DND-41 (cell line): ENCODE results near the gene OXGR1.

ENCODE experiments used
- ATAC-seq: fragments of 200-7000 bp; cut with Tn5 transposase; 3 replicates; pipeline ENCODE4 v1.9.1; 2021; ENCODE audit warnings: low read depth; ENCODE audit not compliant: insufficient read depth
- DNase-seq: peaks from one replicate; pipeline ENCODE4 v3.0.0-alpha.2; 2020
- H2AFZ ChIP-seq: 2 replicates; pipeline ENCODE4 v1.6.0; 2012; ENCODE audit warnings: low read depth, low read length
- H3K27ac ChIP-seq: 2 replicates; pipeline ENCODE4 v1.5.1; 2012; ENCODE audit warnings: low read length, inconsistent platforms
- H3K27me3 ChIP-seq: fragments of 200-600 bp; sonication (generic); 2 replicates; pipeline ENCODE4 v1.6.0; 2012; ENCODE audit warnings: low read length, mild to moderate bottlenecking, inconsistent platforms; ENCODE audit not compliant: insufficient read depth, poor library complexity
- H3K36me3 ChIP-seq: 2 replicates; pipeline ENCODE4 v1.5.1; 2012; ENCODE audit warnings: low read length, inconsistent platforms; ENCODE audit not compliant: insufficient read depth
- H3K4me1 ChIP-seq: 2 replicates; pipeline ENCODE4 v1.5.1; 2012; ENCODE audit warnings: mild to moderate bottlenecking, low read length; ENCODE audit not compliant: insufficient read depth
- H3K4me2 ChIP-seq: 2 replicates; pipeline ENCODE4 v1.6.0; 2012; ENCODE audit warnings: mild to moderate bottlenecking, moderate library complexity, low read length, inconsistent platforms; ENCODE audit not compliant: insufficient read depth
- H3K4me3 ChIP-seq, 2 experiments: fragments of 200-600 bp in 1 of 2; shearing (Covaris generic) in 1 of 2; 2 replicates each; pipeline ENCODE4 v1.5.1; 2012 to 2016; ENCODE audit warnings: inconsistent platforms in 2 of 2, low read length in 2 of 2, mild to moderate bottlenecking in 2 of 2, low read depth in 1 of 2, moderate library complexity in 1 of 2
- H3K79me2 ChIP-seq: 2 replicates; pipeline ENCODE4 v1.6.0; 2012; ENCODE audit warnings: low read length, inconsistent platforms; ENCODE audit not compliant: insufficient read depth
- H3K9ac ChIP-seq: 2 replicates; pipeline ENCODE4 v1.6.0; 2012; ENCODE audit warnings: low read depth, mild to moderate bottlenecking, inconsistent platforms, low read length, moderate library complexity
- H3K9me3 ChIP-seq: 2 replicates; pipeline ENCODE4 v1.5.1; 2012; ENCODE audit warnings: low read length, moderate library complexity, mild to moderate bottlenecking, inconsistent platforms; ENCODE audit not compliant: insufficient read depth, severe bottlenecking
- H4K20me1 ChIP-seq: 2 replicates; pipeline ENCODE4 v1.6.0; 2012; ENCODE audit warnings: low read length; ENCODE audit not compliant: insufficient read depth
- EZH2 ChIP-seq: IDR thresholded peaks from 3 replicates; pipeline ENCODE4 v1.6.1; 2012; ENCODE audit warnings: borderline replicate concordance, low read depth, mild to moderate bottlenecking, moderate library complexity, low read length, inconsistent platforms; ENCODE audit not compliant: severe bottlenecking
- TF ChIP-seq, protein P1 (sequence below): IDR thresholded peaks from 2 replicates; pipeline ENCODE4 v1.5.1; 2012; ENCODE audit warnings: borderline replicate concordance, low read length, moderate library complexity, mild to moderate bottlenecking; ENCODE audit not compliant: poor library complexity, severe bottlenecking; ENCODE audit errors: extremely low read depth

The OXGR1 gene

GRCh38 chr13:97004886-97005285, 10.6 kb upstream of the OXGR1 start:
- Histone ChIP-seq H3K27me3 (no peaks in the 10 kb centered on the region), H3K27ac (no peak overlapping the region), H3K9ac (no peak overlapping the region), H3K9me3 (no peaks in the 10 kb centered on the region), H3K4me2 (no peak overlapping the region), H3K79me2 (no peaks in the 10 kb centered on the region), H3K36me3 (no peaks in the 10 kb centered on the region), H3K4me3 (no peak overlapping the region), H2AFZ (no peak overlapping the region), H4K20me1 (no peaks in the 10 kb centered on the region), H3K4me1 (no peaks in the 10 kb centered on the region)
- TF ChIP-seq, protein P1, sequence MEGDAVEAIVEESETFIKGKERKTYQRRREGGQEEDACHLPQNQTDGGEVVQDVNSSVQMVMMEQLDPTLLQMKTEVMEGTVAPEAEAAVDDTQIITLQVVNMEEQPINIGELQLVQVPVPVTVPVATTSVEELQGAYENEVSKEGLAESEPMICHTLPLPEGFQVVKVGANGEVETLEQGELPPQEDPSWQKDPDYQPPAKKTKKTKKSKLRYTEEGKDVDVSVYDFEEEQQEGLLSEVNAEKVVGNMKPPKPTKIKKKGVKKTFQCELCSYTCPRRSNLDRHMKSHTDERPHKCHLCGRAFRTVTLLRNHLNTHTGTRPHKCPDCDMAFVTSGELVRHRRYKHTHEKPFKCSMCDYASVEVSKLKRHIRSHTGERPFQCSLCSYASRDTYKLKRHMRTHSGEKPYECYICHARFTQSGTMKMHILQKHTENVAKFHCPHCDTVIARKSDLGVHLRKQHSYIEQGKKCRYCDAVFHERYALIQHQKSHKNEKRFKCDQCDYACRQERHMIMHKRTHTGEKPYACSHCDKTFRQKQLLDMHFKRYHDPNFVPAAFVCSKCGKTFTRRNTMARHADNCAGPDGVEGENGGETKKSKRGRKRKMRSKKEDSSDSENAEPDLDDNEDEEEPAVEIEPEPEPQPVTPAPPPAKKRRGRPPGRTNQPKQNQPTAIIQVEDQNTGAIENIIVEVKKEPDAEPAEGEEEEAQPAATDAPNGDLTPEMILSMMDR, result no peak
- no peak for TF ChIP-seq EZH2
- ATAC-seq (no peak), DNase-seq (no peak)

DNA sequence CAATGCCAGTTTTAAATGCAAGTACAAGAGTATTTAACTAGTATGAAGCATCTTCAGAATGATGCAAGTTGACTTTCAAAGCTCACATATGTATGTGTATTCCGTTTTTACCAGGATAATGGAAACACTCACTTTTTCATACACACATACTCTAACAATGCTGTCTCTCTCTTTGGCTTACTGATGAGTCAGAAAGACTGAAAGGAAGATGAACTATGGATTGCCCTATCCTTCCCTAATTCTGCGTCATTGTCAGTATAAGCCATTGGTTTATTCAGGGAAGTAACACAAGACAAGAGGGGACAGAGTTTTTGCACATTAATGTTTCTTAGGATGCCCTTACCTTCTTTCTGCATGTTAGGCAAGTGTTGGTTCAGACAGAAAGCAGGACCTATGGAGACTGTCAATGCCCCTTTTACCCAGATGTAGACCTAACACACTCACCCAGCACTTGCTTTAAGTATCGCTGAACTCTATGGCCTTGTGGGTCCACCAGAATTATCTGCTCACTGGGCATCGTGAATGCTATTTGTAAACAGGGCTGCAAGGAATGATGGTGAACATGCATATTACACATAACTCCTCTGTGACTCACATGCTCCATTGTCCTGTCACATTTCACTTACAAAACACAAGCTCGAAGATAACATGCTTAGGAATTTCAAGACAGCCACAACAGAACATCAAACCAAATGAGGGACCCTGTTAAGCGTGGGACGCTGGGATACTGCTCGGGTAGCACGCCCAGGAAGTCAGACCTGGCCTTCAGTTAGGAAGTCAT, 10.0 kb upstream of the OXGR1 start:
- H3K36me3 ChIP-seq, result no peaks in the 10 kb centered on the region
- no peak overlapping the region for H3K4me3 ChIP-seq
- no peaks in the 10 kb centered on the region for H3K79me2 ChIP-seq
- H3K9ac ChIP-seq, result no peak overlapping the region
- DNase-seq (no peak), ATAC-seq (no peak)
- no peak overlapping the region for H3K4me2 ChIP-seq
- no peak overlapping the region for H2AFZ ChIP-seq
- no peaks in the 10 kb centered on the region for H3K4me1 ChIP-seq
- H3K27ac ChIP-seq, result no peak overlapping the region
- no peak for TF ChIP-seq EZH2
- TF ChIP-seq, protein P1, result no peak
- H3K27me3 ChIP-seq, result no peaks in the 10 kb centered on the region
- no peaks in the 10 kb centered on the region for H3K9me3 ChIP-seq
- no peaks in the 10 kb centered on the region for H4K20me1 ChIP-seq

- Histone ChIP-seq H3K4me1 (no peaks in the 10 kb centered on the region), H3K4me3 (no peak overlapping the region), H3K27ac (no peak overlapping the region), H3K9ac (no peak overlapping the region), H4K20me1 (no peaks in the 10 kb centered on the region), H3K27me3 (no peaks in the 10 kb centered on the region), H3K36me3 (no peaks in the 10 kb centered on the region), H3K79me2 (no peaks in the 10 kb centered on the region), H3K4me2 (no peak overlapping the region), H2AFZ (no peak overlapping the region), H3K9me3 (no peaks in the 10 kb centered on the region)
- TF ChIP-seq EZH2, result no peak
- TF ChIP-seq, protein P1, result no peak
- peak; percentile 67 for ATAC-seq
- DNase-seq, result no peak
Measured at GRCh38 chr13:97003071-97003470, 8.8 kb upstream of the OXGR1 start.

GRCh38 chr13:97002581-97002980, 8.3 kb upstream of the OXGR1 start:
- no peak for ATAC-seq
- Histone ChIP-seq H3K36me3 (no peaks in the 10 kb centered on the region), H2AFZ (no peak overlapping the region), H3K4me2 (no peak overlapping the region), H3K27me3 (no peaks in the 10 kb centered on the region), H3K4me1 (no peaks in the 10 kb centered on the region), H3K9ac (no peak overlapping the region), H4K20me1 (no peaks in the 10 kb centered on the region), H3K79me2 (no peaks in the 10 kb centered on the region), H3K4me3 (no peak overlapping the region), H3K27ac (no peak overlapping the region), H3K9me3 (no peaks in the 10 kb centered on the region)
- TF ChIP-seq, protein P1, result no peak
- no peak for TF ChIP-seq EZH2
- DNase-seq, result no peak
